H1 (cell line): ENCODE data around the gene TLL2. TPM values are rescaled to one million over a fixed set of nuclear protein-coding genes. Genes with fewer than 3 reads are reported as not detected.
A peak's percentile ranks its signal among the peaks of the same experiment; 100 is the strongest.

Experiments
- CTCF ChIA-PET: fragments of 300-600 bp; sonication (Branson Sonifier 250); formaldehyde crosslinking; loops from one replicate; lab custom pipeline; 2021; ENCODE audit not compliant: partially characterized antibody; lab: Charles Lee
- POLR2A ChIA-PET: fragments of 300-600 bp; sonication (Branson Sonifier 250); formaldehyde crosslinking; loops from one replicate; lab custom pipeline; 2021; ENCODE audit warnings: inconsistent platforms; ENCODE audit not compliant: partially characterized antibody; lab: Charles Lee
- DNase-seq, 2 experiments: peaks; one replicate each; pipeline versions ENCODE4 v3.0.0 to v3.0.0-alpha.2; 2010 to 2022; ENCODE audit warnings: low spot score in 2 of 2, low read depth in 1 of 2, mixed read lengths in 1 of 2
- FAIRE-seq: peaks from 2 replicates; lab custom pipeline; 2011; peaks lifted over from hg19 to GRCh38; lab: Jason Lieb, UNC
- H2AFZ ChIP-seq: 2 replicates; pipeline ENCODE4 v1.8.1; 2012; ENCODE audit warnings: low read length, inconsistent platforms
- H2AK5ac ChIP-seq: 2 replicates; pipeline ENCODE4 v1.6.1; 2013; ENCODE audit warnings: low read depth, low read length
- H2BK120ac ChIP-seq: replicated peaks from 2 replicates; pipeline ENCODE3; 2013; ENCODE audit warnings: low read depth, low read length, inconsistent platforms
- H2BK12ac ChIP-seq: 2 replicates; pipeline ENCODE4 v1.6.1; 2013; ENCODE audit warnings: low read depth, low read length
- H2BK15ac ChIP-seq: 2 replicates; pipeline ENCODE4 v1.6.1; 2013; ENCODE audit warnings: low read length
- H2BK20ac ChIP-seq: 2 replicates; pipeline ENCODE4 v1.6.1; 2013; ENCODE audit warnings: low read length
- H2BK5ac ChIP-seq: 2 replicates; pipeline ENCODE4 v1.6.1; 2013; ENCODE audit warnings: low read depth, low read length
- H3K14ac ChIP-seq: 2 replicates; pipeline ENCODE4 v1.6.1; 2013; ENCODE audit warnings: inconsistent platforms; ENCODE audit not compliant: insufficient read length
- H3K18ac ChIP-seq: 2 replicates; pipeline ENCODE4 v1.6.1; 2013; ENCODE audit warnings: low read length; ENCODE audit errors: extremely low read depth
- H3K23ac ChIP-seq: 2 replicates; pipeline ENCODE4 v1.6.1; 2013; ENCODE audit warnings: inconsistent platforms; ENCODE audit not compliant: insufficient read length
- H3K23me2 ChIP-seq: 2 replicates; pipeline ENCODE4 v1.6.1; 2013; ENCODE audit warnings: low read depth, low read length
- H3K27ac ChIP-seq: 2 replicates; pipeline ENCODE4 v1.6.1; 2011; ENCODE audit warnings: low read depth, low read length, inconsistent platforms
- H3K27me3 ChIP-seq, 4 experiments: replicated peaks in 1 of 4; 1 replicate in 1 of 4; 2 replicates in 3 of 4; pipeline versions ENCODE4 v1.6.1 to v1.8.1; 2011 to 2013; ENCODE audit warnings: low read length in 3 of 4, mild to moderate bottlenecking in 3 of 4, inconsistent platforms in 2 of 4, mixed read lengths in 2 of 4, moderate library complexity in 1 of 4; ENCODE audit not compliant: control insufficient read depth in 3 of 4, insufficient read depth in 3 of 4; ENCODE audit errors: extremely low read depth in 1 of 4
- H3K36me3 ChIP-seq, 4 experiments: 2 replicates each; pipeline versions ENCODE4 v1.6.1 to v1.8.1; 2011 to 2013; ENCODE audit warnings: mild to moderate bottlenecking in 4 of 4, low read length in 3 of 4, moderate library complexity in 2 of 4, control low read depth in 1 of 4, inconsistent platforms in 1 of 4; ENCODE audit not compliant: insufficient read depth in 4 of 4, control insufficient read depth in 2 of 4
- H3K4ac ChIP-seq: replicated peaks from 2 replicates; pipeline ENCODE3; 2013; ENCODE audit warnings: low read length, low read depth, mixed read lengths, inconsistent platforms; ENCODE audit not compliant: insufficient read length
- H3K4me1 ChIP-seq, 4 experiments: replicated peaks in 1 of 4; 1 replicate in 1 of 4; 2 replicates in 3 of 4; pipeline versions ENCODE4 v1.6.1 to v1.8.1; 2011 to 2013; ENCODE audit warnings: low read length in 3 of 4, inconsistent platforms in 2 of 4, mixed read lengths in 1 of 4; ENCODE audit not compliant: insufficient read depth in 4 of 4, control insufficient read depth in 3 of 4
- H3K4me2 ChIP-seq, 2 experiments: 2 replicates each; pipeline versions ENCODE4 v1.6.1 to v1.8.1; 2011 to 2013; ENCODE audit warnings: low read depth in 2 of 2, low read length in 2 of 2, control low read depth in 1 of 2, inconsistent platforms in 1 of 2, mild to moderate bottlenecking in 1 of 2; ENCODE audit not compliant: insufficient read depth in 1 of 2
- H3K4me3 ChIP-seq, 4 experiments: fragments of 200-600, 300-600 bp in 1 of 4; sonication (generic), shearing (Covaris generic), sonication (Bioruptor Twin) in 1 of 4; 2 replicates each; pipeline versions ENCODE4 v1.5.1 to v1.8.1; 2011 to 2016; ENCODE audit warnings: low read length in 4 of 4, low read depth in 3 of 4, control low read depth in 2 of 4, inconsistent platforms in 2 of 4, mild to moderate bottlenecking in 2 of 4, mixed read lengths in 1 of 4, moderate library complexity in 1 of 4; ENCODE audit not compliant: insufficient read depth in 2 of 4; ENCODE audit errors: extremely low read depth in 1 of 4
- H3K56ac ChIP-seq: replicated peaks from 2 replicates; pipeline ENCODE3; 2013; ENCODE audit warnings: low read depth, mild to moderate bottlenecking, mixed read lengths, low read length, inconsistent platforms; ENCODE audit not compliant: insufficient read length
- H3K79me1 ChIP-seq: 2 replicates; pipeline ENCODE4 v1.6.1; 2013; ENCODE audit warnings: low read depth, low read length, control low read depth
- H3K79me2 ChIP-seq, 2 experiments: 2 replicates each; pipeline versions ENCODE4 v1.6.1 to v1.8.1; 2012 to 2013; ENCODE audit warnings: low read length in 2 of 2, mild to moderate bottlenecking in 2 of 2, inconsistent platforms in 1 of 2; ENCODE audit not compliant: insufficient read depth in 2 of 2, control insufficient read depth in 1 of 2
- H3K9ac ChIP-seq, 4 experiments: replicated peaks in 1 of 4; 1 replicate in 1 of 4; 2 replicates in 3 of 4; pipeline versions ENCODE4 v1.6.1 to v1.8.1; 2011 to 2013; ENCODE audit warnings: low read depth in 3 of 4, low read length in 3 of 4, control low read depth in 2 of 4, mild to moderate bottlenecking in 2 of 4, moderate library complexity in 2 of 4, inconsistent platforms in 1 of 4; ENCODE audit errors: extremely low read depth in 1 of 4
- H3K9me3 ChIP-seq, 2 experiments: 2 replicates each; pipeline versions ENCODE4 v1.6.1 to v1.8.1; 2012 to 2013; ENCODE audit warnings: mild to moderate bottlenecking in 2 of 2, moderate library complexity in 2 of 2, control low read depth in 1 of 2, inconsistent platforms in 1 of 2, low read depth in 1 of 2, low read length in 1 of 2, mixed read lengths in 1 of 2; ENCODE audit not compliant: insufficient read depth in 2 of 2
- H4K20me1 ChIP-seq, 2 experiments: replicated peaks in 1 of 2; 2 replicates each; pipeline versions ENCODE3 to v1.8.1; 2011 to 2013; ENCODE audit warnings: inconsistent platforms in 2 of 2, low read length in 2 of 2, mild to moderate bottlenecking in 1 of 2; ENCODE audit not compliant: insufficient read depth in 2 of 2, control insufficient read depth in 1 of 2
- H4K5ac ChIP-seq: 2 replicates; pipeline ENCODE4 v1.6.1; 2013; ENCODE audit warnings: low read length, low read depth, mixed read lengths, inconsistent platforms; ENCODE audit not compliant: insufficient read length
- H4K8ac ChIP-seq: 2 replicates; pipeline ENCODE4 v1.8.0; 2013; ENCODE audit warnings: mild to moderate bottlenecking, moderate library complexity, low read length, inconsistent platforms; ENCODE audit not compliant: insufficient read depth; ENCODE audit errors: extremely low read depth
- H4K91ac ChIP-seq: replicated peaks from 2 replicates; pipeline ENCODE3; 2013; ENCODE audit warnings: low read length, mixed read lengths, inconsistent platforms; ENCODE audit not compliant: insufficient read length
- EP300 ChIP-seq, 2 experiments: IDR thresholded peaks; 1 replicate in 1 of 2; 2 replicates in 1 of 2; pipeline ENCODE4 v1.6.1; 2011 to 2012; ENCODE audit warnings: low read depth in 2 of 2, low read length in 2 of 2, mild to moderate bottlenecking in 2 of 2, borderline replicate concordance in 1 of 2, inconsistent platforms in 1 of 2, moderate library complexity in 1 of 2
- GTF2F1 ChIP-seq: IDR thresholded peaks from 2 replicates; pipeline ENCODE4 v1.6.1; 2012; ENCODE audit warnings: low read depth, low read length, improper control_type of control experiment, borderline replicate concordance
- KDM4A ChIP-seq: IDR thresholded peaks from one replicate; pipeline ENCODE4 v1.7.1; 2012; ENCODE audit warnings: low read depth, mild to moderate bottlenecking, moderate library complexity, low read length, inconsistent platforms; ENCODE audit not compliant: severe bottlenecking
- SP1 ChIP-seq: IDR thresholded peaks from 2 replicates; pipeline ENCODE4 v1.6.1; 2011; ENCODE audit warnings: low read depth, low read length
- SRF ChIP-seq: IDR thresholded peaks from 2 replicates; pipeline ENCODE4 v1.6.1; 2011; ENCODE audit warnings: mild to moderate bottlenecking, low read depth, low read length, moderate library complexity
- WGBS, 2 experiments: shearing (Covaris generic) in 1 of 2; methylation state at CpG; one replicate each; pipeline versions ENCODE4 v1.1.6 to v1.1.7; 2013 to 2015; ENCODE audit warnings: low lambda C conversion rate in 2 of 2, mixed read lengths in 2 of 2, inconsistent platforms in 1 of 2, low coverage in 1 of 2, missing lambda C conversion rate in 1 of 2; ENCODE audit not compliant: insufficient replicate concordance in 2 of 2, insufficient coverage in 1 of 2, insufficient read length in 1 of 2; ENCODE audit errors: extremely low coverage in 1 of 2, missing lambda C conversion rate in 1 of 2; 5-methylcytosine and 5-hydroxymethylcytosine counted together
- polyA plus RNA-seq, 7 experiments: library from polyadenylated mRNA; depleted of rRNA in 3 of 7; stranded (reverse) in 5 of 7; unstranded in 2 of 7; fragments of >200 nt in 5 of 7; fragments of 200-250 nt in 2 of 7; gene quantifications; 1 replicate in 5 of 7; 2 replicates in 1 of 7; 4 replicates in 1 of 7; pipeline versions ENCODE4 v1.2.1 to v1.2.3, GENCODE V29; 2011 to 2013; ENCODE audit warnings: missing spikeins in 2 of 7, mixed read lengths in 2 of 7
- total RNA-seq: library from RNA; stranded (reverse); fragmentation: NEBNext Ultra II Directional; extraction: Animal tissue kit (Norgen Biotek cat#: 25700); gene quantifications from 2 replicates; pipeline ENCODE4 v1.2.1, GENCODE V29; 2021

Gene TLL2
- total and polyA plus RNA-seq, 2 of the 8 experiments (the other 6 are each of a cell fraction or from before 2014, with no cell fraction given): 2.4 to 3.2 TPM

- Histone ChIP-seq H2BK5ac (no peak overlapping the region), H3K14ac (no peak overlapping the region), H2BK20ac (no peak overlapping the region), H3K4me2 (no peak overlapping the region), H3K23ac (no peak overlapping the region), H2BK12ac (no peak overlapping the region), H3K79me1 (no peaks in the 10 kb centered on the region), H2BK15ac (no peak overlapping the region), H2AK5ac (no peak overlapping the region), H2AFZ (no peak overlapping the region), H3K4me3 (no peak overlapping the region), H4K5ac (no peak overlapping the region), H3K18ac (no peak overlapping the region), H3K4me1 (no peaks in the 10 kb centered on the region; a peak in 1 of 7 replicates), H3K23me2 (no peaks in the 10 kb centered on the region), H3K27me3 (no peaks in the 10 kb centered on the region), H3K36me3 (no peaks in the 10 kb centered on the region), H3K27ac (no peak overlapping the region), H4K20me1 (no peaks in the 10 kb centered on the region), H4K8ac (peak overlapping the region; percentile 40; the same call in 1 of the 2 replicates), H3K56ac (no peak overlapping the region), H3K9ac (no peak overlapping the region), H2BK120ac (no peak overlapping the region), H3K9me3 (no peaks in the 10 kb centered on the region), H3K79me2 (no peaks in the 10 kb centered on the region), H4K91ac (no peak overlapping the region), H3K4ac (no peak overlapping the region)
- CTCF ChIA-PET: interaction anchor here (0.7 to 7.3 kb wide), 12 partner anchors 9 to 641 kb away, joined by 3 to 88 read pairs (median 4); partner anchors contain the start of gene TLL2
- WGBS, 2 experiments: 84% methylated on average over 25 of the region's 25 CpGs; no CpG with 5 or more reads in 1 of the 2 experiments
- POLR2A ChIA-PET: interaction anchor here (1.5 kb wide), 1 partner anchor 133 kb away, joined by 5 read pairs; no protein-coding TSS in a partner anchor
- FAIRE-seq (no peak), DNase-seq (no peak)
- TF ChIP-seq EP300 (IDR thresholded peaks at IDR 0.05; ENCODE audit: borderline replicate concordance in 1 of 2, low read depth in 2 of 2, low read length in 2 of 2) (no peak), SP1 (no peak), GTF2F1 (no peak), KDM4A (no peak), SRF (no peak)
Measured at GRCh38 chr10:96384506-96384905, 129.2 kb downstream of the TLL2 start.
